KG1 (cell line): ENCODE results near the gene DYNC1H1.

Experiments used
- DNase-seq: peaks from one replicate; lab custom pipeline; 2025; lab: John Stamatoyannopoulos, UW

DYNC1H1 gene

GRCh38 chr14:101997429-101998336, 33.3 kb downstream of the DYNC1H1 start:
- DNase-seq: no peak

- no peak for DNase-seq
Measured at GRCh38 chr14:102000902-102001301, 36.5 kb downstream of the DYNC1H1 start.

- DNase-seq: no peak
Measured at GRCh38 chr14:102005336-102005735, 41.0 kb downstream of the DYNC1H1 start.

- no peak for DNase-seq
Measured at GRCh38 chr14:102007916-102008418, 43.6 kb downstream of the DYNC1H1 start.

GRCh38 chr14:102008891-102009290, 44.5 kb downstream of the DYNC1H1 start:
- DNase-seq: no peak

- DNase-seq: no peak
Measured at GRCh38 chr14:102011631-102012030, 47.3 kb downstream of the DYNC1H1 start.

- no peak for DNase-seq
Measured at GRCh38 chr14:102012336-102012735, 48.0 kb downstream of the DYNC1H1 start.

- DNase-seq: no peak
Measured at GRCh38 chr14:102013669-102014200, 49.4 kb downstream of the DYNC1H1 start.

GRCh38 chr14:102015045-102015685, 50.8 kb downstream of the DYNC1H1 start:
- no peak for DNase-seq

- no peak for DNase-seq
Measured at GRCh38 chr14:102015771-102016170, 51.4 kb downstream of the DYNC1H1 start.

GRCh38 chr14:102016420-102017090, 52.2 kb downstream of the DYNC1H1 start:
- DNase-seq: no peak

- DNase-seq: no peak
Measured at GRCh38 chr14:102018251-102018650, 53.9 kb downstream of the DYNC1H1 start.

GRCh38 chr14:102019006-102019540, 54.7 kb downstream of the DYNC1H1 start:
- DNase-seq: no peak

GRCh38 chr14:102020058-102020971, 55.9 kb downstream of the DYNC1H1 start:
- DNase-seq: no peak

GRCh38 chr14:102026934-102027333, 62.6 kb downstream of the DYNC1H1 start:
- DNase-seq: no peak

GRCh38 chr14:102027951-102028350, 63.6 kb downstream of the DYNC1H1 start:
- no peak for DNase-seq

- DNase-seq: no peak
Measured at GRCh38 chr14:102028733-102029132, 64.4 kb downstream of the DYNC1H1 start.

- DNase-seq: no peak
Measured at GRCh38 chr14:102029956-102030355, 65.6 kb downstream of the DYNC1H1 start.

- DNase-seq: no peak
Measured at GRCh38 chr14:102033241-102033640, 68.9 kb downstream of the DYNC1H1 start.

- DNase-seq: no peak
Measured at GRCh38 chr14:102034301-102034700, 69.9 kb downstream of the DYNC1H1 start.

GRCh38 chr14:102035914-102036313, 71.5 kb downstream of the DYNC1H1 start:
- no peak for DNase-seq
